Effector memory CD8-positive, alpha-beta T cell (primary cell): ENCODE measurements around the gene COQ2.
"Not testable (repeated sequence)": the region's sequence is repeated elsewhere in the genome, so short reads cannot be mapped to it uniquely, and the experiment has no call there.

Experiments
- ATAC-seq: fragments of 150-1000 bp; cut with Tn5 transposase; replicated peaks from 2 replicates; pipeline ENCODE4 v1.10.0; 2021; ENCODE audit warnings: mild to moderate bottlenecking, moderate library complexity
- DNase-seq, 3 experiments: peaks; one replicate each; pipeline ENCODE4 v3.0.0; 2021
- H3K27ac Mint-ChIP-seq, 2 donors: one replicate each; pipeline ENCODE4 v1.8.0; 2022; ENCODE audit warnings: mild to moderate bottlenecking in 2 of 2, mixed read lengths in 2 of 2, moderate library complexity in 2 of 2
- H3K27me3 Mint-ChIP-seq, 2 donors: one replicate each; pipeline ENCODE4 v1.8.0; 2022; ENCODE audit warnings: mixed read lengths in 2 of 2
- H3K36me3 Mint-ChIP-seq: one replicate; pipeline ENCODE4 v1.8.0; 2022; ENCODE audit warnings: mild to moderate bottlenecking, moderate library complexity, mixed read lengths; ENCODE audit not compliant: insufficient read depth
- H3K4me1 Mint-ChIP-seq, 2 donors: one replicate each; pipeline ENCODE4 v1.8.0; 2022; ENCODE audit warnings: low read depth in 2 of 2, mixed read lengths in 2 of 2
- H3K4me3 Mint-ChIP-seq, 2 donors: one replicate each; pipeline ENCODE4 v1.8.0; 2022; ENCODE audit warnings: mild to moderate bottlenecking in 2 of 2, mixed read lengths in 2 of 2, moderate library complexity in 2 of 2
- H3K9me3 Mint-ChIP-seq, 2 donors: one replicate each; pipeline ENCODE4 v1.8.0; 2022; ENCODE audit warnings: mixed read lengths in 2 of 2

COQ2 gene

GRCh38 chr4:83251447-83251830 is 33.2 kb downstream of the COQ2 start:
- no peaks in the 10 kb centered on the region for H3K9me3 Mint-ChIP-seq
- ATAC-seq (no peak), DNase-seq (no peak)
- H3K4me3 Mint-ChIP-seq = peak overlapping the region in 1 of 2 donors; percentile 7
- peaks cover 22 to 31% of the 10 kb centered on the region in 2 donors for H3K4me1 Mint-ChIP-seq
- no peaks in the 10 kb centered on the region for H3K27me3 Mint-ChIP-seq
- peak overlapping the region in 1 of 2 donors; percentile 23 for H3K27ac Mint-ChIP-seq
- peaks cover 3% of the 10 kb centered on the region for H3K36me3 Mint-ChIP-seq

- DNase-seq = no peak
- Mint-ChIP-seq H3K4me3 (peak overlapping the region in 1 of 2 donors; percentile 7), H3K9me3 (no peaks in the 10 kb centered on the region), H3K27ac (peak overlapping the region in 1 of 2 donors; percentile 41), H3K4me1 (peaks cover 22 to 34% of the 10 kb centered on the region in 2 donors), H3K27me3 (no peaks in the 10 kb centered on the region), H3K36me3 (peaks cover 3% of the 10 kb centered on the region)
- no peak for ATAC-seq
Measured at GRCh38 chr4:83250687-83251446, 33.7 kb downstream of the COQ2 start.

GRCh38 chr4:83248486-83248885 is 36.1 kb downstream of the COQ2 start:
- H3K9me3 Mint-ChIP-seq = no peaks in the 10 kb centered on the region
- peaks cover 22 to 39% of the 10 kb centered on the region in 2 donors for H3K4me1 Mint-ChIP-seq
- no peak overlapping the region for H3K4me3 Mint-ChIP-seq
- H3K27me3 Mint-ChIP-seq = no peaks in the 10 kb centered on the region
- DNase-seq = no peak
- peaks cover 3% of the 10 kb centered on the region for H3K36me3 Mint-ChIP-seq
- no peak for ATAC-seq
- H3K27ac Mint-ChIP-seq = no peak overlapping the region

GRCh38 chr4:83247415-83248357 is 36.9 kb downstream of the COQ2 start:
- DNase-seq (no peak), ATAC-seq (no peak)
- Mint-ChIP-seq H3K4me1 (peaks cover 20 to 36% of the 10 kb centered on the region in 2 donors), H3K27me3 (no peaks in the 10 kb centered on the region), H3K4me3 (no peak overlapping the region), H3K27ac (no peak overlapping the region), H3K9me3 (no peaks in the 10 kb centered on the region), H3K36me3 (peaks cover under 1% of the 10 kb centered on the region)

- Mint-ChIP-seq H3K36me3 (no peaks in the 10 kb centered on the region), H3K4me3 (no peak overlapping the region), H3K4me1 (peaks cover 22 to 39% of the 10 kb centered on the region in 2 donors), H3K27ac (no peak overlapping the region), H3K27me3 (no peaks in the 10 kb centered on the region), H3K9me3 (no peaks in the 10 kb centered on the region)
- no peak for DNase-seq
- no peak for ATAC-seq
Measured at GRCh38 chr4:83241132-83241531, 43.5 kb downstream of the COQ2 start.

- Mint-ChIP-seq H3K27ac (no peak overlapping the region), H3K9me3 (no peaks in the 10 kb centered on the region), H3K4me3 (no peak overlapping the region), H3K4me1 (peaks cover 29 to 42% of the 10 kb centered on the region in 2 donors), H3K36me3 (no peaks in the 10 kb centered on the region), H3K27me3 (no peaks in the 10 kb centered on the region)
- DNase-seq (no peak), ATAC-seq (no peak)
Measured at GRCh38 chr4:83240379-83240875, 44.2 kb downstream of the COQ2 start.

GRCh38 chr4:83238393-83239248 is 46.0 kb downstream of the COQ2 start:
- H3K4me1 Mint-ChIP-seq = peaks cover 39 to 46% of the 10 kb centered on the region in 2 donors
- H3K9me3 Mint-ChIP-seq = no peaks in the 10 kb centered on the region
- no peaks in the 10 kb centered on the region for H3K36me3 Mint-ChIP-seq
- H3K27ac Mint-ChIP-seq = no peak overlapping the region
- no peak overlapping the region for H3K4me3 Mint-ChIP-seq
- no peak for DNase-seq
- no peaks in the 10 kb centered on the region for H3K27me3 Mint-ChIP-seq
- no peak for ATAC-seq

- H3K27me3 Mint-ChIP-seq = no peaks in the 10 kb centered on the region
- H3K4me3 Mint-ChIP-seq = no peak overlapping the region
Measured at GRCh38 chr4:83237591-83237990, 47.0 kb downstream of the COQ2 start.

GRCh38 chr4:83235645-83236133 is 48.9 kb downstream of the COQ2 start:
- Mint-ChIP-seq H3K4me1 (peaks cover 43 to 55% of the 10 kb centered on the region in 2 donors), H3K4me3 (peak overlapping the region; percentile 67 to 81), H3K27ac (peak overlapping the region; percentile 70 to 77)
- DNase-seq, H3K9me3 Mint-ChIP-seq, H3K36me3 Mint-ChIP-seq, H3K27me3 Mint-ChIP-seq: not testable (repeated sequence)
- peak; percentile 51 for ATAC-seq

More at GRCh38 chr4:83237591-83237990, 47.0 kb downstream of the COQ2 start:
- ATAC-seq = no peak
- Mint-ChIP-seq H3K9me3 (no peaks in the 10 kb centered on the region), H3K27ac (no peak overlapping the region), H3K4me1 (peaks cover 39 to 46% of the 10 kb centered on the region in 2 donors), H3K36me3 (no peaks in the 10 kb centered on the region)
- no peak for DNase-seq

GRCh38 chr4:83234902-83235644 is 49.5 kb downstream of the COQ2 start:
- no peaks in the 10 kb centered on the region for H3K27me3 Mint-ChIP-seq
- peaks cover 39 to 52% of the 10 kb centered on the region in 2 donors for H3K4me1 Mint-ChIP-seq
- peak overlapping the region; percentile 67 to 81 for H3K4me3 Mint-ChIP-seq
- peak overlapping the region; percentile 70 to 77 for H3K27ac Mint-ChIP-seq
- H3K9me3 Mint-ChIP-seq = no peaks in the 10 kb centered on the region
- ATAC-seq (no peak), DNase-seq (no peak)
- peaks cover 3% of the 10 kb centered on the region for H3K36me3 Mint-ChIP-seq

- ATAC-seq, H3K27ac Mint-ChIP-seq, DNase-seq, H3K27me3 Mint-ChIP-seq, H3K36me3 Mint-ChIP-seq, H3K9me3 Mint-ChIP-seq, H3K4me3 Mint-ChIP-seq: not testable (repeated sequence)
- H3K4me1 Mint-ChIP-seq = peaks cover 37 to 53% of the 10 kb centered on the region in 2 donors
Measured at GRCh38 chr4:83234387-83234786, 50.2 kb downstream of the COQ2 start.

- Mint-ChIP-seq H3K9me3 (no peaks in the 10 kb centered on the region), H3K27ac (peak overlapping the region in 1 of 2 donors; percentile 38), H3K4me3 (peak overlapping the region; percentile 39 to 41), H3K4me1 (peaks cover 37 to 53% of the 10 kb centered on the region in 2 donors), H3K36me3 (peaks cover 3% of the 10 kb centered on the region), H3K27me3 (no peaks in the 10 kb centered on the region)
- no peak for ATAC-seq
- no peak for DNase-seq
Measured at GRCh38 chr4:83232082-83232481, 52.5 kb downstream of the COQ2 start.
